A549 (cell line): ENCODE measurements around the gene PLCH2. TPM values are rescaled to one million over a fixed set of nuclear protein-coding genes. Genes with fewer than 3 reads are reported as not detected.

Source experiments
- ATAC-seq, 2 experiments: fragments of 200-7000 bp in 1 of 2; fragments of >200 bp in 1 of 2; cut with Nextera tagmentation in 1 of 2; cut with Tn5 transposase in 1 of 2; 3 replicates each; pipeline versions ENCODE4 v1.8.0 to v1.9.1; 2018 to 2020; ENCODE audit warnings: mild to moderate bottlenecking in 1 of 2, moderate library complexity in 1 of 2
- CTCF ChIA-PET: fragments of 300-600 bp; sonication (Branson Sonifier 250); formaldehyde crosslinking; extraction: SDS; loops from one replicate; lab custom pipeline; 2021; ENCODE audit warnings: antibody characterized with exemption, inconsistent platforms; lab: Yijun Ruan, JAX
- POLR2A ChIA-PET: fragments of 350-600 bp; formaldehyde crosslinking; extraction: SDS; loops from one replicate; lab custom pipeline; 2021; ENCODE audit warnings: antibody characterized with exemption, inconsistent platforms; lab: Yijun Ruan, JAX
- DNase-seq, 2 experiments: peaks; one replicate each; pipeline versions ENCODE4 v3.0.0 to v3.0.0-alpha.2; 2011 to 2016; ENCODE audit warnings: low read depth in 1 of 2, low spot score in 1 of 2
- FAIRE-seq: peaks from 2 replicates; lab custom pipeline; 2011; peaks lifted over from hg19 to GRCh38; lab: Jason Lieb, UNC
- H3K27ac ChIP-seq, 2 experiments: fragments of >200 bp; sonication (Bioruptor Twin); formaldehyde crosslinking; 3 replicates each; pipeline ENCODE4 v1.5.1; 2016 to 2017
- H3K4me1 ChIP-seq: fragments of >200 bp; sonication (Bioruptor Twin); formaldehyde crosslinking; 3 replicates; pipeline ENCODE4 v1.6.1; 2016
- H3K4me2 ChIP-seq: fragments of >200 bp; sonication (Bioruptor Twin); formaldehyde crosslinking; 3 replicates; pipeline ENCODE4 v1.6.1; 2016
- H3K4me3 ChIP-seq: fragments of >200 bp; sonication (Bioruptor Twin); formaldehyde crosslinking; 3 replicates; pipeline ENCODE4 v1.5.1; 2016
- H3K9me3 ChIP-seq: fragments of >200 bp; sonication (Bioruptor Twin); formaldehyde crosslinking; 3 replicates; pipeline ENCODE4 v1.6.1; 2016
- BHLHE40 ChIP-seq: IDR thresholded peaks from 2 replicates; pipeline ENCODE4 v1.6.1; 2012; ENCODE audit warnings: low read depth, low read length, inconsistent platforms
- CBX8 ChIP-seq: fragments of 200-600 bp; sonication (generic); IDR thresholded peaks from 2 replicates; pipeline ENCODE4 v1.6.1; 2016
- EHF ChIP-seq: fragments of 250-450 bp; sonication (Bioruptor Pico); IDR thresholded peaks from 2 replicates; pipeline ENCODE4 v1.5.0; 2020; ENCODE audit warnings: mild to moderate bottlenecking
- ELK1 ChIP-seq: fragments of 150-350 bp; IDR thresholded peaks from 2 replicates; pipeline ENCODE4 v1.6.1; 2014; ENCODE audit warnings: low read depth, mild to moderate bottlenecking, low read length
- FOSB ChIP-seq: fragments of 250-450 bp; sonication (Bioruptor Pico); IDR thresholded peaks from 2 replicates; pipeline ENCODE4 v1.5.0; 2020; ENCODE audit warnings: mild to moderate bottlenecking, moderate library complexity
- HDAC2 ChIP-seq: fragments of 200-600 bp; sonication (generic); IDR thresholded peaks from 2 replicates; pipeline ENCODE4 v1.6.1; 2016
- KDM1A ChIP-seq: fragments of 200-600 bp; sonication (generic); IDR thresholded peaks from 2 replicates; pipeline ENCODE4 v1.6.1; 2016; ENCODE audit warnings: low read depth, mild to moderate bottlenecking
- KDM5A ChIP-seq: fragments of 200-600 bp; sonication (generic); IDR thresholded peaks from 2 replicates; pipeline ENCODE4 v1.6.1; 2016; ENCODE audit warnings: antibody characterized with exemption, mild to moderate bottlenecking
- MYC ChIP-seq: IDR thresholded peaks from 2 replicates; pipeline ENCODE4 v1.6.1; 2012; ENCODE audit warnings: mild to moderate bottlenecking, inconsistent platforms, low read length, improper control_type of control experiment, borderline replicate concordance
- PHF8 ChIP-seq: fragments of 200-600 bp; sonication (generic); IDR thresholded peaks from 2 replicates; pipeline ENCODE4 v1.6.1; 2016; ENCODE audit warnings: low read depth, mild to moderate bottlenecking, antibody characterized with exemption, moderate library complexity, borderline replicate concordance
- REST ChIP-seq: fragments of 200-600 bp; sonication (generic); IDR thresholded peaks from 2 replicates; pipeline ENCODE4 v1.6.1; 2016; ENCODE audit warnings: antibody characterized with exemption, mild to moderate bottlenecking, moderate library complexity
- SMC3 ChIP-seq: fragments of >200 bp; sonication (Bioruptor Twin); formaldehyde crosslinking; IDR thresholded peaks from 3 replicates; pipeline ENCODE4 v1.6.1; 2018; ENCODE audit warnings: inconsistent platforms
- TFCP2L1 ChIP-seq: fragments of 250-450 bp; sonication (Bioruptor Pico); IDR thresholded peaks from 2 replicates; pipeline ENCODE4 v1.5.0; 2021; ENCODE audit warnings: mild to moderate bottlenecking
- ZC3H11A ChIP-seq: fragments of 450-650 bp; IDR thresholded peaks from 2 replicates; pipeline ENCODE4 v1.6.1; 2014; ENCODE audit warnings: antibody characterized with exemption, mild to moderate bottlenecking
- WGBS: methylation state at CpG from one replicate; pipeline ENCODE4 v1.1.6; 2017; ENCODE audit errors: missing lambda C conversion rate; 5-methylcytosine and 5-hydroxymethylcytosine counted together
- polyA plus RNA-seq, 4 experiments: library from polyadenylated mRNA; depleted of rRNA in 3 of 4; stranded (reverse); fragments of >200 nt; fragmentation: RNase III in 1 of 4; extraction: RNeasy Plus Mini Kit Qiagen cat#74134 plus additional on column Dnase treatment in 1 of 4; gene quantifications; 2 replicates in 3 of 4; 3 replicates in 1 of 4; pipeline ENCODE4 v1.2.3, GENCODE V29; 2011 to 2017
- TF ChIP-seq, protein P1 (sequence below): IDR thresholded peaks from 2 replicates; pipeline ENCODE4 v1.6.1; 2012
- TF ChIP-seq, protein P2 (sequence below): fragments of >200 bp; sonication (Bioruptor Twin); formaldehyde crosslinking; IDR thresholded peaks from 2 replicates; pipeline ENCODE4 v1.6.1; 2016
- TF ChIP-seq, protein P3 (sequence below): fragments of 250-450 bp; sonication (Bioruptor Pico); IDR thresholded peaks from 2 replicates; pipeline ENCODE4 v1.5.0; 2020; ENCODE audit warnings: low read depth, mild to moderate bottlenecking, moderate library complexity

The PLCH2 gene
- polyA plus RNA-seq, 2 of the 4 experiments (the other 2 are of a cell fraction): 0.10 to 0.18 TPM

DNA sequence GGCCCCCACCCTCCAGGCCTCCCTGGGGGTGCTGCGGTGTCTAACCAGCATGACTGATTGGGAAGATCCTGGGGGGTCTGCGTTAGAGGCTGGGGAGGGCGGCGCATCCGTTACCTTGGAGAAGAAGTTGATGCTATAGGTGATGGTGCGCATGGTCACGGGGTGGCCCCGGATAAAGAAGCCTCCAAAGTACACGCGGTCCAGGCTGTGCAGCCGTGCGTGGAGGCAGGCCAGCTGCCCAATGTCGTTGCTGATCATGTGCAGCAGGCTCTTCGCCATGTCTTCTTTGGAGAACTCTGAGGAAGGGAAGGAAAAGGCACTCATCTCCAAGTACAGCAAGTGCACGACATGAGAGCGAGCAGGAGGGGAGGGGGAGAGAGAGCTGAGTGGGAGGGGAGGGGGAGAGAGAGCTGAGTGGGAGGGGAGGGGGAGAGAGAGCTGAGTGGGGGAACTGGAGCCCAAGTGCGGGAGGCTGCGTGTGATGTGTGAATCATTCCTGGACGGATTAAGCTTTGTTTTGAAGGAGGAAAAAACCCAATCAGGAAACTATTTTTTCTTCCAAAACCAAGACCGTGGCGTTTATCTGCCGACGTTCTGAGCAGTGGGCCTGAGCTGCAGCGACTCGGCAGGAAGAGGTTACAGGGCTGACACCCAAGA lies 43.1 kb downstream of the PLCH2 start:
- FAIRE-seq (no peak), ATAC-seq (no peak), DNase-seq (no peak)
- H3K4me2 ChIP-seq: no peak overlapping the region
- TF ChIP-seq ZC3H11A (no peak), CBX8 (no peak), TFCP2L1 (CRISPR knock-in tag) (no peak), KDM1A (no peak), BHLHE40 (no peak)
- TF ChIP-seq, protein P1, sequence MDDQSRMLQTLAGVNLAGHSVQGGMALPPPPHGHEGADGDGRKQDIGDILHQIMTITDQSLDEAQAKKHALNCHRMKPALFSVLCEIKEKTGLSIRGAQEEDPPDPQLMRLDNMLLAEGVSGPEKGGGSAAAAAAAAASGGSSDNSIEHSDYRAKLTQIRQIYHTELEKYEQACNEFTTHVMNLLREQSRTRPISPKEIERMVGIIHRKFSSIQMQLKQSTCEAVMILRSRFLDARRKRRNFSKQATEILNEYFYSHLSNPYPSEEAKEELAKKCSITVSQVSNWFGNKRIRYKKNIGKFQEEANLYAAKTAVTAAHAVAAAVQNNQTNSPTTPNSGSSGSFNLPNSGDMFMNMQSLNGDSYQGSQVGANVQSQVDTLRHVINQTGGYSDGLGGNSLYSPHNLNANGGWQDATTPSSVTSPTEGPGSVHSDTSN: no peak
- TF ChIP-seq, protein P2, sequence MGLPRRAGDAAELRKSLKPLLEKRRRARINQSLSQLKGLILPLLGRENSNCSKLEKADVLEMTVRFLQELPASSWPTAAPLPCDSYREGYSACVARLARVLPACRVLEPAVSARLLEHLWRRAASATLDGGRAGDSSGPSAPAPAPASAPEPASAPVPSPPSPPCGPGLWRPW: no peak
- no peak overlapping the region for H3K4me3 ChIP-seq
- H3K9me3 ChIP-seq: no peaks in the 10 kb centered on the region
- ChIA-PET POLR2A (no interaction called here), CTCF (interaction anchor here (1.1 to 1.9 kb wide), 3 partner anchors 15 to 29 kb away, joined by 4 to 7 read pairs (median 6); no protein-coding TSS in a partner anchor)
- 94% methylated on average over 12 of the region's 25 CpGs for whole genome bisulfite sequencing
- H3K27ac ChIP-seq: no peak overlapping the region
- H3K4me1 ChIP-seq: peaks cover 14% of the 10 kb centered on the region

GRCh38 chr1:2519729-2520128 lies 43.6 kb downstream of the PLCH2 start:
- TF ChIP-seq EHF (CRISPR knock-in tag) (no peak), KDM5A (no peak), REST (no peak), SMC3 (no peak), ZC3H11A (no peak), FOSB (CRISPR knock-in tag) (no peak), HDAC2 (no peak), PHF8 (no peak), MYC (no peak), ELK1 (no peak)
- TF ChIP-seq, protein P3, sequence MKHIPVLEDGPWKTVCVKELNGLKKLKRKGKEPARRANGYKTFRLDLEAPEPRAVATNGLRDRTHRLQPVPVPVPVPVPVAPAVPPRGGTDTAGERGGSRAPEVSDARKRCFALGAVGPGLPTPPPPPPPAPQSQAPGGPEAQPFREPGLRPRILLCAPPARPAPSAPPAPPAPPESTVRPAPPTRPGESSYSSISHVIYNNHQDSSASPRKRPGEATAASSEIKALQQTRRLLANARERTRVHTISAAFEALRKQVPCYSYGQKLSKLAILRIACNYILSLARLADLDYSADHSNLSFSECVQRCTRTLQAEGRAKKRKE: no peak
- 98% methylated on average over 20 of the region's 30 CpGs for WGBS
- H3K9me3 ChIP-seq: no peaks in the 10 kb centered on the region
- H3K4me1 ChIP-seq: peaks cover 20% of the 10 kb centered on the region
- H3K4me2 ChIP-seq: no peak overlapping the region
- CTCF ChIA-PET: interaction anchor here (0.9 to 1.9 kb wide), 4 partner anchors 11 to 29 kb away, joined by 3 to 7 read pairs (median 5); no protein-coding TSS in a partner anchor
- H3K4me3 ChIP-seq: no peak overlapping the region
- no peak for ATAC-seq
- FAIRE-seq: no peak
- H3K27ac ChIP-seq: no peak overlapping the region
- POLR2A ChIA-PET: no interaction called here
- no peak for DNase-seq
